GM18505 (cell line): ENCODE measurements around the gene CHODL.

ENCODE experiments used
- ATAC-seq: cut with Tn5 transposase; IDR thresholded peaks from one replicate; pipeline ENCODE4 v1.9.1; 2021; ENCODE audit not compliant: unreplicated experiment
- POLR2A ChIP-seq: IDR thresholded peaks from 4 replicates; pipeline ENCODE4 v1.6.1; 2011; ENCODE audit warnings: borderline replicate concordance; ENCODE audit not compliant: insufficient read depth, insufficient read length; ENCODE audit errors: extremely low read depth

The CHODL gene

GRCh38 chr21:18244671-18245463 is at the start of gene CHODL:
Gene CHODL (plus strand): TSS chr21:18244833. CDS start chr21:18245224, 391 bp downstream.
- no peak for TF ChIP-seq POLR2A
- ATAC-seq: no peak

- no peak for ATAC-seq
- TF ChIP-seq POLR2A: no peak
Measured at GRCh38 chr21:18204931-18205330, 39.7 kb upstream of the CHODL start.

- ATAC-seq: no peak
- no peak for TF ChIP-seq POLR2A
Measured at GRCh38 chr21:18218331-18218730, 26.3 kb upstream of the CHODL start.

GRCh38 chr21:18220498-18220897 is 24.1 kb upstream of the CHODL start:
- no peak for ATAC-seq
- no peak for TF ChIP-seq POLR2A

GRCh38 chr21:18222346-18222745 is 22.3 kb upstream of the CHODL start:
- TF ChIP-seq POLR2A: no peak
- no peak for ATAC-seq

GRCh38 chr21:18228060-18228739 is 16.4 kb upstream of the CHODL start:
- no peak for TF ChIP-seq POLR2A
- ATAC-seq: no peak

GRCh38 chr21:18235545-18235944 is 9.1 kb upstream of the CHODL start:
- no peak for ATAC-seq
- no peak for TF ChIP-seq POLR2A

- no peak for TF ChIP-seq POLR2A
- no peak for ATAC-seq
Measured at GRCh38 chr21:18245464-18245967, 883 bp downstream of the CHODL start.

GRCh38 chr21:18248171-18248570 is 3.5 kb downstream of the CHODL start:
- ATAC-seq: no peak

GRCh38 chr21:18249672-18250071 is 5.0 kb downstream of the CHODL start:
- TF ChIP-seq POLR2A: no peak
- ATAC-seq: no peak

More at GRCh38 chr21:18248171-18248570, 3.5 kb downstream of the CHODL start:
- no peak for TF ChIP-seq POLR2A

- TF ChIP-seq POLR2A: no peak
- no peak for ATAC-seq
Measured at GRCh38 chr21:18251065-18251464, 6.4 kb downstream of the CHODL start.

- no peak for ATAC-seq
- TF ChIP-seq POLR2A: no peak
Measured at GRCh38 chr21:18252256-18252655, 7.6 kb downstream of the CHODL start.

- ATAC-seq: no peak
- no peak for TF ChIP-seq POLR2A
Measured at GRCh38 chr21:18252680-18253079, 8.0 kb downstream of the CHODL start.

GRCh38 chr21:18253221-18253620 is 8.6 kb downstream of the CHODL start:
- no peak for TF ChIP-seq POLR2A
- ATAC-seq: no peak

GRCh38 chr21:18253799-18254198 is 9.2 kb downstream of the CHODL start:
- no peak for ATAC-seq

GRCh38 chr21:18265944-18266343 is 21.3 kb downstream of the CHODL start:
- ATAC-seq: no peak
- TF ChIP-seq POLR2A: no peak

More at GRCh38 chr21:18253799-18254198, 9.2 kb downstream of the CHODL start:
- TF ChIP-seq POLR2A: no peak
